A549 (cell line): ENCODE results near the gene RPS6KC1.
"Not testable (repeated sequence)": the region's sequence is repeated elsewhere in the genome, so short reads cannot be mapped to it uniquely, and the experiment has no call there.

ENCODE experiments used
- CTCF ChIP-seq: fragments of >200 bp; sonication (Bioruptor Twin); formaldehyde crosslinking; IDR thresholded peaks from 3 replicates; pipeline ENCODE4 v1.5.1; 2016
- EP300 ChIP-seq, 2 experiments: fragments of >200 bp; sonication (Bioruptor Twin); formaldehyde crosslinking; IDR thresholded peaks; 2 replicates in 1 of 2; 3 replicates in 1 of 2; pipeline ENCODE4 v1.6.1; 2016 to 2017
- MAX ChIP-seq: IDR thresholded peaks from 2 replicates; pipeline ENCODE4 v1.6.1; 2012
- MYC ChIP-seq: IDR thresholded peaks from 2 replicates; pipeline ENCODE4 v1.6.1; 2012; ENCODE audit warnings: mild to moderate bottlenecking, inconsistent platforms, low read length, improper control_type of control experiment, borderline replicate concordance
- PHF8 ChIP-seq: fragments of 200-600 bp; sonication (generic); IDR thresholded peaks from 2 replicates; pipeline ENCODE4 v1.6.1; 2016; ENCODE audit warnings: low read depth, mild to moderate bottlenecking, antibody characterized with exemption, moderate library complexity, borderline replicate concordance
- POLR2A ChIP-seq: IDR thresholded peaks from 2 replicates; pipeline ENCODE4 v1.6.1; 2012; ENCODE audit warnings: mild to moderate bottlenecking, low read length
- RAD21 ChIP-seq, 2 experiments: fragments of >200 bp in 1 of 2; sonication (Bioruptor Twin) in 1 of 2; formaldehyde crosslinking in 1 of 2; IDR thresholded peaks in 1 of 2; conservative IDR thresholded peaks in 1 of 2; 2 replicates in 1 of 2; 3 replicates in 1 of 2; pipeline ENCODE4 v1.6.1; 2012 to 2018; ENCODE audit warnings: inconsistent platforms in 1 of 2
- RCOR1 ChIP-seq: fragments of 150-350 bp; IDR thresholded peaks from 2 replicates; pipeline ENCODE4 v1.6.1; 2014; ENCODE audit warnings: antibody characterized with exemption, low read length, low read depth
- TP53 ChIP-seq: fragments of 250-450 bp; sonication (Bioruptor Pico); IDR thresholded peaks from 2 replicates; pipeline ENCODE4 v1.5.0; 2021; ENCODE audit warnings: mild to moderate bottlenecking, moderate library complexity

DNA sequence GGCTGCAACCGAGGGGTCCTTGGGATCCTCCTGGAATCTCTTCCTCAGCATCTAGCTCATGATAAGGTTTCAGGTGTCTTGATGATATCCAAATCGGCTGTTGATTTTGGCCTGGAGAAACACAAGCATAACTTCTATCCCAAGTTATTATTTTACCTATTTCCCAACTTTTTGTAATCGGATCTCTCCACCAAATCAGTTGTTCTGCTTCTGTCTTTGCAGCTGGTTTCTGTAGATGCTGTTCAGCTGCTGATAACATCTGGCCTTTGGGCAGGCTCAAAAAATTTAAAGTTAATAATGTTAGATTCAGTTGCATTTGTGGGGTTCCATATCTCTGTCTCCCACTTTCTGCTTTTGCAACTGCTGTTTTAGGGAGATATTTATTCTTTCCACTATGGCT, 24.0 kb upstream of the RPS6KC1 start:
- TF ChIP-seq MYC; RAD21 (conservative IDR thresholded peaks at IDR 0.05 in 1 of 2, IDR thresholded peaks at IDR 0.05 in 1 of 2); MAX; POLR2A; EP300 (IDR thresholded peaks at IDR 0.05); CTCF; RCOR1; TP53 (CRISPR knock-in tag); PHF8: not testable (repeated sequence)
